Vagina (tissue), 2 donors: ENCODE measurements around the gene ANKRD44. TPM values are rescaled to one million over a fixed set of nuclear protein-coding genes. Genes with fewer than 3 reads are reported as not detected.

Experiments
- DNase-seq, 2 donors: peaks; one replicate each; pipeline ENCODE4 v3.0.0-alpha.2; 2017; ENCODE audit errors: extremely low spot score in 2 of 2
- H3K27ac ChIP-seq: fragments of 200-600 bp; sonication (generic); one replicate; pipeline ENCODE4 v1.5.1; 2019
- H3K27me3 ChIP-seq: fragments of 200-600 bp; sonication (generic); one replicate; pipeline ENCODE4 v1.5.1; 2019
- H3K36me3 ChIP-seq, 2 donors: fragments of 200-600 bp; sonication (generic); one replicate each; pipeline ENCODE4 v1.5.1; 2017 to 2019
- H3K4me1 ChIP-seq: fragments of 200-600 bp; sonication (generic); one replicate; pipeline ENCODE4 v1.5.1; 2019
- H3K4me3 ChIP-seq, 2 donors: fragments of 200-600 bp; sonication (generic); 1 replicate in 1 of 2; 2 replicates in 1 of 2; pipeline ENCODE4 v1.5.1; 2016 to 2019
- H3K9me3 ChIP-seq: fragments of 200-600 bp; sonication (generic); one replicate; pipeline ENCODE4 v1.5.1; 2019
- POLR2A ChIP-seq, 2 donors: fragments of 450-650 bp; IDR thresholded peaks; one replicate each; pipeline ENCODE4 v1.6.1; 2017; ENCODE audit warnings: antibody characterized with exemption in 2 of 2, mild to moderate bottlenecking in 2 of 2, moderate library complexity in 2 of 2
- POLR2AphosphoS5 ChIP-seq, 2 donors: sonication (generic); formaldehyde crosslinking; IDR thresholded peaks; one replicate each; pipeline ENCODE4 v1.9.0; 2017; ENCODE audit warnings: antibody characterized with exemption in 2 of 2, mild to moderate bottlenecking in 2 of 2, low read depth in 1 of 2; ENCODE audit not compliant: insufficient read depth in 1 of 2
- intact Hi-C: fragments of 100-400 bp; cut with DNase I; formaldehyde crosslinking; loops from one replicate; pipeline ENCODE4 v1.15.1; 2023
- total RNA-seq: library from RNA; depleted of rRNA; stranded (reverse); fragments of >200 nt; gene quantifications from one replicate; pipeline ENCODE4 v1.2.3, GENCODE V29; 2016
- TF ChIP-seq, protein P1 (sequence below), 3 experiments: fragments of 450-650 bp in 2 of 3; fragments of 200-600 bp in 1 of 3; sonication (generic) in 1 of 3; IDR thresholded peaks; one replicate each; pipeline ENCODE4 v1.5.1; 2017 to 2019; ENCODE audit warnings: antibody characterized with exemption in 3 of 3, mild to moderate bottlenecking in 2 of 3, moderate library complexity in 2 of 3

ANKRD44 gene
- total RNA-seq, 1 donor from 2014 or later, result 46.4 TPM

DNA sequence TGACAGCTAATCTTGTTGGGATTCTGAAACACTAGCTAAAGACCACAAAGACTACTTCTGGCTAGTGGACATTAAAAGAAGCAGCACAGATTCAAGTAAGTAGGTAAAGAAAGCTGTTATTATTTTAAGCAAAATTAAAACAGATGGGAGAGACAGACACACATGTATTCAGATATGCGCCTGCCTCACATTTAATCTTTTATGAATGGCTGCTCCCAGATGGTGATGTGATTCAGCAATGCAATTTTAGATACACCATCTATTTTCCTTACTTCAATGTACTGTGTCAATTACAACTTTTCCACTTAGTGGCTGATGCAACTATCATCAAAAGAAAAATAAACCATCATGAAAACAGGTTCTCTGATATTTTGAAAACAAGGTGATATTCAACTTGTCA lies 251.1 kb downstream of the ANKRD44 start:
- intact Hi-C loops, result no loop called here

DNA sequence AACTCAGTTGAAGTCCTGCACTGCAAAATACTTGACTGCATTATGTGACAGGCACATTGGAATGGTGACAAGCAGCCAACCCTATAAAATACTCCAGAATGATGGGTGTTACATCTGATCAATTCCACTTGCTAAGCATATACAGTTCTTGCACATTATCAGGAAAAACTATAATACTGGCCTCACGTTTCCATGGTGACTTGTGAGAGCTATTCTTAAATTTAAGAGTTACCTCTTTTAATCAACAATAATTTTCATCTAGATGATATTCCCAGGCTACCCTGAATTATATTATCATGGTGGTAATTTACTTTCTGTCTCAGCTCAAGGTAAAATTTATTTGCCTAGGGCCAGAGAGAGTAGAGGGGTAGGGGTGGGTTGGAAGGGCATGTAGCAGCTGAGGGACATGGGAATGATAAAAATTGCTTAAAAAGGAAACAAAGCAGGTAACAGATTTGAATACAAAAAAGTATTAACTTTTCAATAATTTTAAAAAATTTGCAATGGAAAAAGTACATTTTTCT lies 251.7 kb downstream of the ANKRD44 start:
- peaks cover 3% of the 10 kb centered on the region for H3K9me3 ChIP-seq
- no peak for DNase-seq
- intact Hi-C loops, result no loop called here
- no peak overlapping the region for H3K27ac ChIP-seq
- peaks cover 0 to 14% of the 10 kb centered on the region in 2 donors for H3K36me3 ChIP-seq
- TF ChIP-seq, protein P1, sequence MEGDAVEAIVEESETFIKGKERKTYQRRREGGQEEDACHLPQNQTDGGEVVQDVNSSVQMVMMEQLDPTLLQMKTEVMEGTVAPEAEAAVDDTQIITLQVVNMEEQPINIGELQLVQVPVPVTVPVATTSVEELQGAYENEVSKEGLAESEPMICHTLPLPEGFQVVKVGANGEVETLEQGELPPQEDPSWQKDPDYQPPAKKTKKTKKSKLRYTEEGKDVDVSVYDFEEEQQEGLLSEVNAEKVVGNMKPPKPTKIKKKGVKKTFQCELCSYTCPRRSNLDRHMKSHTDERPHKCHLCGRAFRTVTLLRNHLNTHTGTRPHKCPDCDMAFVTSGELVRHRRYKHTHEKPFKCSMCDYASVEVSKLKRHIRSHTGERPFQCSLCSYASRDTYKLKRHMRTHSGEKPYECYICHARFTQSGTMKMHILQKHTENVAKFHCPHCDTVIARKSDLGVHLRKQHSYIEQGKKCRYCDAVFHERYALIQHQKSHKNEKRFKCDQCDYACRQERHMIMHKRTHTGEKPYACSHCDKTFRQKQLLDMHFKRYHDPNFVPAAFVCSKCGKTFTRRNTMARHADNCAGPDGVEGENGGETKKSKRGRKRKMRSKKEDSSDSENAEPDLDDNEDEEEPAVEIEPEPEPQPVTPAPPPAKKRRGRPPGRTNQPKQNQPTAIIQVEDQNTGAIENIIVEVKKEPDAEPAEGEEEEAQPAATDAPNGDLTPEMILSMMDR (IDR thresholded peaks at IDR 0.05), result no peak
- TF ChIP-seq POLR2A (IDR thresholded peaks at IDR 0.05) (no peak), POLR2AphosphoS5 (IDR thresholded peaks at IDR 0.05; ENCODE audit: insufficient read depth in 1 of 2, low read depth in 1 of 2) (no peak)
- no peaks in the 10 kb centered on the region for H3K4me1 ChIP-seq
- H3K27me3 ChIP-seq, result no peaks in the 10 kb centered on the region
- no peak overlapping the region for H3K4me3 ChIP-seq

More for the DNA sequence above, 251.1 kb downstream of the ANKRD44 start:
- Histone ChIP-seq H3K4me3 (no peak overlapping the region), H3K36me3 (peaks cover 0 to 14% of the 10 kb centered on the region in 2 donors), H3K27ac (no peak overlapping the region), H3K4me1 (no peaks in the 10 kb centered on the region), H3K27me3 (no peaks in the 10 kb centered on the region), H3K9me3 (peaks cover 3% of the 10 kb centered on the region)
- DNase-seq, result no peak
- TF ChIP-seq, protein P1 (IDR thresholded peaks at IDR 0.05), result no peak
- no peak for TF ChIP-seq POLR2AphosphoS5 (IDR thresholded peaks at IDR 0.05; ENCODE audit: insufficient read depth in 1 of 2, low read depth in 1 of 2)
- no peak for TF ChIP-seq POLR2A (IDR thresholded peaks at IDR 0.05)

DNA sequence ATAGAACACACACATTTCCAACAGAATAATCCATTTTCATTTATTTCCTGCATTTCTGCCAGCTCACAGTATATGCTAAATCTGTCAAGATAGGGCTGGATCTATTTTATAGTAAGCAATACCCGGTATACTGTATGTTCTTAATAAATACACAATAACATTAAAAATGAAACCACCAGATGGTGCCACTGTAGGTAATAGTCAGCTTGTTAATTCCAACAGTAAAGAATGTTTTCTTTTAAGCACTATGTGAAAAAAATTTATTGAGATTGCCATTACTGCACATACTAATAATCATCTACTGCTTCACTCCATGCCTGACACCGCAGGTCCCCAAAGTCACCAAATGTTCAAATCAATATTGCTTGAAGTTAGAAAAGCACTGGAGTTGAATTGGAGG lies 252.6 kb downstream of the ANKRD44 start:
- Histone ChIP-seq H3K27ac (no peak overlapping the region), H3K27me3 (no peaks in the 10 kb centered on the region), H3K36me3 (peaks cover 0 to 14% of the 10 kb centered on the region in 2 donors), H3K4me3 (no peak overlapping the region), H3K4me1 (peaks cover 3% of the 10 kb centered on the region), H3K9me3 (peaks cover 3% of the 10 kb centered on the region)
- no peak for DNase-seq
- intact Hi-C loops, result no loop called here
- TF ChIP-seq POLR2A (IDR thresholded peaks at IDR 0.05) (no peak), POLR2AphosphoS5 (IDR thresholded peaks at IDR 0.05; ENCODE audit: insufficient read depth in 1 of 2, low read depth in 1 of 2) (no peak)
- TF ChIP-seq, protein P1 (IDR thresholded peaks at IDR 0.05), result no peak

DNA sequence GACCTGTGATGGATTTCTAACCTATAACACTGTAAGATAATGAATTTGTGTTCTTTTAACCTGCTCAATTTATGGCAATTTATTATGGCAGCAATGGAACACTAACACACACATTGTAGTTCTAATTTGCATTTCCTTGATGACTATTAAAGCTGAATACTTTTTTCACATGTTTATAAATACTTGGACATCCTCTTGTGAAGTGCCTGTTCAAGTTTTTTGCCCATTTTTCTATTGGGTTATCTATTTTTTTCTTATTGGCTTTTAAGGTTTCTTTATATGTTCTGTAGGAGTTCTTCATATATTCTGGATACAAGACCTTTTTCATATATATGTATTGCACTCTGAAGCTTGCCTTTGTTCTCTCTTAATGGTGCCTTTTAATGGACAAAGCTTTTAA lies 255.5 kb downstream of the ANKRD44 start:
- Histone ChIP-seq H3K27me3 (no peaks in the 10 kb centered on the region), H3K4me3 (no peak overlapping the region), H3K27ac (no peak overlapping the region), H3K9me3 (peaks cover 3% of the 10 kb centered on the region), H3K4me1 (peaks cover 8% of the 10 kb centered on the region), H3K36me3 (peaks cover 0 to 9% of the 10 kb centered on the region in 2 donors)
- DNase-seq, result no peak
- intact Hi-C loops, result no loop called here
- TF ChIP-seq, protein P1 (IDR thresholded peaks at IDR 0.05), result no peak
- TF ChIP-seq POLR2A (IDR thresholded peaks at IDR 0.05), result no peak
- TF ChIP-seq POLR2AphosphoS5 (IDR thresholded peaks at IDR 0.05; ENCODE audit: insufficient read depth in 1 of 2, low read depth in 1 of 2), result no peak

DNA sequence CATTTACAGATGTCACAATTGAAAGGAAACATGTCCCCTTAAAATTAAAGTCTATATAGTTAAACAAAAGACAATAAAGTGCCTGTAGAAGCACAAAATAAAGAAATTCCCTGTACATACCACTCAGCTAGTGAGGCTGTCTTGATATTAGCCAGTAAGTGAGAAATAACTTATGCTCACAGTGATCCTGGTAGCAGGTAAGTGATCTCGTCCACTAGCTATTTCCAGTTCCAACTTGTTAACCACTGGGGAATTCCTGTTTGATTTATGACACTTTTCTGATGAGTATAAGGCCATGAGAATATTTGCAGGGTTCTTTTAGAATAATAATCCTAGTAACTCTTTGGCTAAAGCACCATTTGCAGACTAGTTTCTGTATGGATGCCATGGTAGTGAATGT lies 256.1 kb downstream of the ANKRD44 start:
- intact Hi-C loops, result no loop called here
- DNase-seq, result no peak
- peaks cover 3% of the 10 kb centered on the region for H3K9me3 ChIP-seq
- H3K36me3 ChIP-seq, result peaks cover 0 to 9% of the 10 kb centered on the region in 2 donors
- TF ChIP-seq, protein P1 (IDR thresholded peaks at IDR 0.05), result no peak
- TF ChIP-seq POLR2A (IDR thresholded peaks at IDR 0.05) (no peak), POLR2AphosphoS5 (IDR thresholded peaks at IDR 0.05; ENCODE audit: insufficient read depth in 1 of 2, low read depth in 1 of 2) (no peak)
- H3K27ac ChIP-seq, result no peak overlapping the region
- H3K27me3 ChIP-seq, result no peaks in the 10 kb centered on the region
- no peak overlapping the region for H3K4me3 ChIP-seq
- peaks cover 8% of the 10 kb centered on the region for H3K4me1 ChIP-seq
